AG04450 (cell line): ENCODE data around the gene MEF2A. TPM values are rescaled to one million over a fixed set of nuclear protein-coding genes. Genes with fewer than 3 reads are reported as not detected.
"Not testable (repeated sequence)": the region's sequence is repeated elsewhere in the genome, so short reads cannot be mapped to it uniquely, and the experiment has no call there.

ENCODE experiments used
- CTCF ChIA-PET: fragments of 300-600, 350-600 bp; formaldehyde crosslinking; extraction: SDS; loops from one replicate; lab custom pipeline; 2022; ENCODE audit warnings: antibody characterized with exemption, inconsistent platforms; lab: Charles Lee
- POLR2A ChIA-PET: fragments of 350-600 bp; formaldehyde crosslinking; extraction: SDS; loops from one replicate; lab custom pipeline; 2021; ENCODE audit warnings: antibody characterized with exemption, inconsistent platforms; lab: Yijun Ruan, JAX
- DNase-seq: peaks from one replicate; pipeline ENCODE4 v3.0.0-alpha.2; 2011; ENCODE audit warnings: low read depth, low spot score
- H3K27ac ChIP-seq: one replicate; pipeline ENCODE4 v1.5.1; 2012; ENCODE audit warnings: low read depth, low read length, control low read depth
- H3K27me3 ChIP-seq: one replicate; pipeline ENCODE4 v1.6.0; 2012; ENCODE audit warnings: low read length; ENCODE audit not compliant: control insufficient read depth, insufficient read depth
- H3K4me3 ChIP-seq: 2 replicates; pipeline ENCODE4 v1.5.1; 2011; ENCODE audit warnings: mild to moderate bottlenecking, low read depth, low read length, control low read depth
- H3K9me3 ChIP-seq: 2 replicates; pipeline ENCODE4 v1.5.1; 2012; ENCODE audit warnings: low read length; ENCODE audit not compliant: control insufficient read depth, insufficient read depth
- polyA minus RNA-seq: library from RNA; depleted of rRNA, polyadenylated mRNA; stranded (reverse); fragments of >200 nt; gene quantifications from 2 replicates; pipeline ENCODE4 v1.2.3, GENCODE V29; 2011; rRNA and poly(A)+ RNA removed
- polyA plus RNA-seq: library from polyadenylated mRNA; depleted of rRNA; stranded (reverse); fragments of >200 nt; gene quantifications from 2 replicates; pipeline ENCODE4 v1.2.3, GENCODE V29; 2011; rRNA removed
- TF ChIP-seq, protein P1 (sequence below): IDR thresholded peaks from 2 replicates; pipeline ENCODE4 v1.5.1; 2011; ENCODE audit warnings: low read depth, low read length, control low read depth, inconsistent platforms

MEF2A gene
- 31.4 and 40.9 TPM in 2 replicates for polyA plus RNA-seq
- polyA minus RNA-seq: 48.6 and 50.4 TPM in 2 replicates

GRCh38 chr15:99565299-99566156, at the start of gene MEF2A:
Gene MEF2A, plus strand, starts transcription at chr15:99565984. Its CDS starts 67,136 bp downstream, at chr15:99633120.
- DNase-seq: peak; percentile 89
- peaks cover 4% of the 10 kb centered on the region for H3K27me3 ChIP-seq
- ChIA-PET CTCF (interaction anchor here (1.1 to 5.6 kb wide), 4 partner anchors 15 to 293 kb away, joined by 3 to 40 read pairs (median 4); no protein-coding TSS in a partner anchor), POLR2A (interaction anchor here (1.0 kb wide), 4 partner anchors 89 to 260 kb away, joined by 3 to 5 read pairs (median 3); no protein-coding TSS in a partner anchor)
- peak within 1 kb of the TSS; percentile 88 for H3K4me3 ChIP-seq
- TF ChIP-seq, protein P1, sequence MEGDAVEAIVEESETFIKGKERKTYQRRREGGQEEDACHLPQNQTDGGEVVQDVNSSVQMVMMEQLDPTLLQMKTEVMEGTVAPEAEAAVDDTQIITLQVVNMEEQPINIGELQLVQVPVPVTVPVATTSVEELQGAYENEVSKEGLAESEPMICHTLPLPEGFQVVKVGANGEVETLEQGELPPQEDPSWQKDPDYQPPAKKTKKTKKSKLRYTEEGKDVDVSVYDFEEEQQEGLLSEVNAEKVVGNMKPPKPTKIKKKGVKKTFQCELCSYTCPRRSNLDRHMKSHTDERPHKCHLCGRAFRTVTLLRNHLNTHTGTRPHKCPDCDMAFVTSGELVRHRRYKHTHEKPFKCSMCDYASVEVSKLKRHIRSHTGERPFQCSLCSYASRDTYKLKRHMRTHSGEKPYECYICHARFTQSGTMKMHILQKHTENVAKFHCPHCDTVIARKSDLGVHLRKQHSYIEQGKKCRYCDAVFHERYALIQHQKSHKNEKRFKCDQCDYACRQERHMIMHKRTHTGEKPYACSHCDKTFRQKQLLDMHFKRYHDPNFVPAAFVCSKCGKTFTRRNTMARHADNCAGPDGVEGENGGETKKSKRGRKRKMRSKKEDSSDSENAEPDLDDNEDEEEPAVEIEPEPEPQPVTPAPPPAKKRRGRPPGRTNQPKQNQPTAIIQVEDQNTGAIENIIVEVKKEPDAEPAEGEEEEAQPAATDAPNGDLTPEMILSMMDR: no peak
- H3K27ac ChIP-seq: peak within 1 kb of the TSS; percentile 77
- no peaks in the 10 kb centered on the region for H3K9me3 ChIP-seq

- no peak overlapping the region for H3K4me3 ChIP-seq
- ChIA-PET POLR2A (no interaction called here), CTCF (no interaction called here)
- TF ChIP-seq, protein P1: no peak
- H3K27me3 ChIP-seq: no peaks in the 10 kb centered on the region
- DNase-seq: no peak
- H3K9me3 ChIP-seq: no peaks in the 10 kb centered on the region; the same call in 1 of the 2 replicates
- no peak overlapping the region for H3K27ac ChIP-seq
Measured at GRCh38 chr15:99518191-99518590, 47.6 kb upstream of the MEF2A start.

DNA sequence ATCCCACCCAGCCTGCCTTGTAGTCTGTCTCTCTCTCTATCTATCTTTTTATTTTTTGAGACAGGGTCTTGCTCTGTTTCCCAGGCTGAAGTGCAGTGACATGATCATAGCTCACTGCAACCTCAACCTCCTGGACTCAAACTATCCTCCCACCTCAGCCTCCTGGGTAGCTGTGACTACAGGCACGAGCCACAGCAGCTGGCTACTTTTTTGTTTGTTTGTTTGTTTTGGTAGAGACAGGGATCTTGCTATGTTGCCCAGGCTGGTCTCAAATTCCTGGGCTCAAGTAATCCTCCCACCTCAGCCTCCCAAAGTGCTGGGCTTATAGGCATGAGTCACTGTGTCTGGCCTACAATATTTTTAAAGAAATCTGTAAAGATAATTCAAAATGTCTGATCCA, 46.4 kb upstream of the MEF2A start:
- H3K9me3 ChIP-seq, CTCF ChIA-PET, DNase-seq, H3K27ac ChIP-seq, H3K4me3 ChIP-seq, H3K27me3 ChIP-seq, POLR2A ChIA-PET: not testable (repeated sequence)

DNA sequence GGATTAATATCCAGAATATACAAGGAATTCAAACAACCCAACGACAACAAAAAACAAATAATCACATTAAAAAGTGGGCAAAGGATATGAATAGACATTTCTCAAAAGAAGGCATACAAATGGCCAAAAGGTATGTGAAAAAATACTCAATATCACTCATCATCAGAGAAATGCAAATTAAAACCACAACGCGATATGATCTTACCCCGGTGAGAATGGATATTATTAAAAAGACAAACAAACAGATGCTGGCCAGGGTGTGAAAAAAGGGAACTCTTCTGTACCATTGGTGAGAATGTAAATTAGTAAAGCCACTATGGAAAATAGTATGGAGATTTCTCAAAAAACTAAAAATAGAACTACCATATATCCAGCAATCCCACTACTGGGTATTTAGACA, 43.5 kb upstream of the MEF2A start:
- POLR2A ChIA-PET: no interaction called here
- TF ChIP-seq, protein P1: no peak

GRCh38 chr15:99526176-99526575, 39.6 kb upstream of the MEF2A start:
- Histone ChIP-seq H3K27ac (no peak overlapping the region), H3K9me3 (no peaks in the 10 kb centered on the region), H3K4me3 (no peak overlapping the region), H3K27me3 (peaks cover 3% of the 10 kb centered on the region)
- TF ChIP-seq, protein P1: no peak
- POLR2A ChIA-PET: no interaction called here
- CTCF ChIA-PET: no interaction called here
- DNase-seq: no peak

More for the DNA sequence above, 43.5 kb upstream of the MEF2A start:
- no peak for DNase-seq
- Histone ChIP-seq H3K9me3 (no peaks in the 10 kb centered on the region), H3K27me3 (no peaks in the 10 kb centered on the region), H3K4me3 (no peak overlapping the region), H3K27ac (no peak overlapping the region)
- CTCF ChIA-PET: no interaction called here
